ENCODE measurements around the gene TBC1D20. TPM values are rescaled to one million over a fixed set of nuclear protein-coding genes. Genes with fewer than 3 reads are reported as not detected.
"Not testable (repeated sequence)": the region's sequence is repeated elsewhere in the genome, so short reads cannot be mapped to it uniquely, and the experiment has no call there.

TBC1D20 gene
- total and polyA plus RNA-seq, 2 experiments from 2014 or later, result 31.0 to 51.4 TPM

GRCh38 chr20:454951-455350, 7.4 kb downstream of the TBC1D20 start:
- DNase-seq, result no peak
- H3K27me3 ChIP-seq (replicated peaks; ENCODE audit: insufficient read depth), result no peaks in the 10 kb centered on the region
- peaks cover 16% of the 10 kb centered on the region; the same call in 1 of the 2 replicates for H3K4me1 ChIP-seq (ENCODE audit: insufficient read depth)
- no peak overlapping the region for H2AFZ ChIP-seq
- H3K9me3 ChIP-seq (ENCODE audit: low read depth), result no peaks in the 10 kb centered on the region
- H3K4me3 ChIP-seq, result no peak overlapping the region
- H3F3A ChIP-seq (ENCODE audit: insufficient read depth), result no peaks in the 10 kb centered on the region
- H3K9me2 ChIP-seq (ENCODE audit: insufficient read depth), result no peaks in the 10 kb centered on the region
- H3K36me3 ChIP-seq (ENCODE audit: low read depth), result no peaks in the 10 kb centered on the region
- H3K27ac ChIP-seq, result no peak overlapping the region
- peaks cover 23% of the 10 kb centered on the region for H4K20me1 ChIP-seq (ENCODE audit: insufficient read depth)
- H3K4me2 ChIP-seq (ENCODE audit: unreplicated experiment), result no peak overlapping the region
- 95 to 96% methylated on average over 3 of the region's 3 CpGs for WGBS, 2 experiments (ENCODE audit: low coverage in 1 of 2, low lambda C conversion rate in 2 of 2, missing lambda C conversion rate in 2 of 2)
- peaks cover 100% of the 10 kb centered on the region for H3K79me2 ChIP-seq (ENCODE audit: insufficient read depth)
- TF ChIP-seq EZH2phosphoT487 (IDR thresholded peaks at IDR 0.05; ENCODE audit: insufficient read depth, low read depth) (no peak), EZH2 (IDR thresholded peaks at IDR 0.05; ENCODE audit: insufficient read depth, poor library complexity, severe bottlenecking) (no peak)
- in situ Hi-C loops (cut with MboI), result no loop called here
- no peak overlapping the region for H3K9ac ChIP-seq

- DNase-seq; H3K9ac ChIP-seq; H3K4me2 ChIP-seq (ENCODE audit: unreplicated experiment); H3K4me1 ChIP-seq (ENCODE audit: insufficient read depth); H3F3A ChIP-seq (ENCODE audit: insufficient read depth); H3K4me3 ChIP-seq; in situ Hi-C loops (cut with MboI); H3K9me3 ChIP-seq (ENCODE audit: low read depth); H3K27ac ChIP-seq; H3K36me3 ChIP-seq (ENCODE audit: low read depth); H2AFZ ChIP-seq; H3K9me2 ChIP-seq (ENCODE audit: insufficient read depth); H3K27me3 ChIP-seq (replicated peaks; ENCODE audit: insufficient read depth): not testable (repeated sequence)
- Histone ChIP-seq H3K79me2 (ENCODE audit: insufficient read depth) (peaks cover 100% of the 10 kb centered on the region), H4K20me1 (ENCODE audit: insufficient read depth) (peaks cover 16% of the 10 kb centered on the region; the same call in 1 of the 2 replicates)
- WGBS, 2 experiments (ENCODE audit: low coverage in 1 of 2, low lambda C conversion rate in 2 of 2, missing lambda C conversion rate in 2 of 2), result 95% methylated on average over 11 of the region's 11 CpGs
Measured at GRCh38 chr20:452021-452420, 10.3 kb downstream of the TBC1D20 start.

GRCh38 chr20:445514-446336, 16.6 kb downstream of the TBC1D20 start:
- WGBS, 2 experiments (ENCODE audit: low coverage in 1 of 2, low lambda C conversion rate in 2 of 2, missing lambda C conversion rate in 2 of 2), result 62 to 64% methylated on average over 5 of the region's 5 CpGs
- Histone ChIP-seq H3K4me1 (ENCODE audit: insufficient read depth) (peaks cover 23% of the 10 kb centered on the region), H2AFZ (no peak overlapping the region), H3K9me3 (ENCODE audit: low read depth) (no peaks in the 10 kb centered on the region), H3K27ac (peak overlapping the region; percentile 76), H3F3A (ENCODE audit: insufficient read depth) (peaks cover 38% of the 10 kb centered on the region), H3K79me2 (ENCODE audit: insufficient read depth) (peaks cover 100% of the 10 kb centered on the region), H3K36me3 (ENCODE audit: low read depth) (peaks cover 34% of the 10 kb centered on the region), H3K9me2 (ENCODE audit: insufficient read depth) (no peaks in the 10 kb centered on the region), H3K27me3 (replicated peaks; ENCODE audit: insufficient read depth) (no peaks in the 10 kb centered on the region), H3K4me2 (ENCODE audit: unreplicated experiment) (no peak overlapping the region), H3K4me3 (no peak overlapping the region), H3K9ac (peak overlapping the region; percentile 51), H4K20me1 (ENCODE audit: insufficient read depth) (peaks cover 31% of the 10 kb centered on the region)
- no peak for DNase-seq
- TF ChIP-seq EZH2phosphoT487 (IDR thresholded peaks at IDR 0.05; ENCODE audit: insufficient read depth, low read depth), result no peak
- no peak for TF ChIP-seq EZH2 (IDR thresholded peaks at IDR 0.05; ENCODE audit: insufficient read depth, poor library complexity, severe bottlenecking)
- in situ Hi-C loops (cut with MboI), result no loop called here

DNA sequence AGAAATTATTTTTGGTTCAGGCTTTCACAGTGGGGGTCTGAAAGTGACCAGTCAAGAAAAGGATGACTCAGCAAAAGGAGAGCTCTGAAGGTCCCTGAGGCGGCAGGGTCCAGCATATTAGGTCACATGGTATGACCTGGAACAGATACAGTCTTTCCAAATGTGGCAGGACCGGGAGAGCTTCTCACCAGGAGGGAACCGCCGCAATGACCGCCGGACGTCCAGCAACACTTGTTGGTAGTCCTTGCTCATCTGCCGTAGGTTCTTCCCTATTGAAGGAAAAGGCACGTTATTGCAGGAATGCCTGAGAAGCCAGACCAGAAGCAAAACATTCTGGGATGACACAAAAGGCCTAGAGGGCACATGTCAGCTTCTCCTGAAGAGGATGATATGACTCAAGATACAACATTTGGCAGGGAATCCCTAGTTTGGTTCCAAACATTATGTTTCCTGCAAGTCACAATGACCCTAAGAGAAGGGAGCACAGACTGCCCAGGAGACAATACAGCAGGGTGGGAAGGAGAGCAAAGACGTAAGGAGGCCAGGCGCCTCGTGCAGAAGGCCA, 17.4 kb downstream of the TBC1D20 start:
- Histone ChIP-seq H3K4me1 (ENCODE audit: insufficient read depth) (peaks cover 23% of the 10 kb centered on the region), H3K9me3 (ENCODE audit: low read depth) (no peaks in the 10 kb centered on the region), H3F3A (ENCODE audit: insufficient read depth) (peaks cover 38% of the 10 kb centered on the region), H3K79me2 (ENCODE audit: insufficient read depth) (peaks cover 98% of the 10 kb centered on the region), H3K36me3 (ENCODE audit: low read depth) (peaks cover 42% of the 10 kb centered on the region), H3K9ac (peak overlapping the region; percentile 51), H3K9me2 (ENCODE audit: insufficient read depth) (no peaks in the 10 kb centered on the region), H4K20me1 (ENCODE audit: insufficient read depth) (peaks cover 24% of the 10 kb centered on the region), H3K27me3 (replicated peaks; ENCODE audit: insufficient read depth) (no peaks in the 10 kb centered on the region), H3K27ac (peak overlapping the region; percentile 76), H2AFZ (no peak overlapping the region), H3K4me2 (ENCODE audit: unreplicated experiment) (peak overlapping the region; percentile 24), H3K4me3 (no peak overlapping the region)
- in situ Hi-C loops (cut with MboI), result no loop called here
- no peak for TF ChIP-seq EZH2phosphoT487 (IDR thresholded peaks at IDR 0.05; ENCODE audit: insufficient read depth, low read depth)
- no peak for TF ChIP-seq EZH2 (IDR thresholded peaks at IDR 0.05; ENCODE audit: insufficient read depth, poor library complexity, severe bottlenecking)
- DNase-seq, result peak; percentile 85
- WGBS, 2 experiments (ENCODE audit: low coverage in 1 of 2, low lambda C conversion rate in 2 of 2, missing lambda C conversion rate in 2 of 2), result 56 to 58% methylated on average over 12 of the region's 12 CpGs

Data from GM23248 (cell line).